ENCODE measurements around the gene CBR3. TPM values are rescaled to one million over a fixed set of nuclear protein-coding genes. Genes with fewer than 3 reads are reported as not detected.

The CBR3 gene
- total RNA-seq, 2 donors from 2014 or later = 19.3 to 27.6 TPM

- peaks cover 5 to 11% of the 10 kb centered on the region in 2 donors for H3K4me1 ChIP-seq (ENCODE audit: control insufficient read depth in 1 of 2, low read depth in 2 of 2)
- TF ChIP-seq CTCF (IDR thresholded peaks at IDR 0.05) = no peak
These were observed 33.8 kb upstream of the CBR3 start for GRCh38 chr21:36100971-36101641.

GRCh38 chr21:36103434-36103833 is 31.4 kb upstream of the CBR3 start:
- no peak overlapping the region for H3K4me3 ChIP-seq
- no peaks in the 10 kb centered on the region for H3K9me3 ChIP-seq
- no peaks in the 10 kb centered on the region for H3K27me3 ChIP-seq (replicated peaks; ENCODE audit: insufficient read depth)
- TF ChIP-seq CTCF (IDR thresholded peaks at IDR 0.05) = no peak
- ATAC-seq (ENCODE audit: insufficient number of reproducible peaks, low FRiP score, low read depth) (no peak), DNase-seq (ENCODE audit: low spot score) (no peak)
- H3K4me1 ChIP-seq (ENCODE audit: control insufficient read depth in 1 of 2, low read depth in 2 of 2) = peaks cover 0 to 5% of the 10 kb centered on the region in 2 donors
- no peaks in the 10 kb centered on the region for H3K36me3 ChIP-seq
- H3K27ac ChIP-seq = no peak overlapping the region

More at GRCh38 chr21:36100971-36101641, 33.8 kb upstream of the CBR3 start:
- DNase-seq (ENCODE audit: low spot score) = no peak
- Histone ChIP-seq H3K4me3 (no peak overlapping the region), H3K9me3 (no peaks in the 10 kb centered on the region), H3K27me3 (replicated peaks; ENCODE audit: insufficient read depth) (no peaks in the 10 kb centered on the region), H3K36me3 (no peaks in the 10 kb centered on the region), H3K27ac (no peak overlapping the region)
- no peak for ATAC-seq (ENCODE audit: insufficient number of reproducible peaks, low FRiP score, low read depth)

GRCh38 chr21:36104317-36105300 is 30.3 kb upstream of the CBR3 start:
- Histone ChIP-seq H3K9me3 (no peaks in the 10 kb centered on the region), H3K4me3 (peak overlapping the region; percentile 54), H3K27me3 (replicated peaks; ENCODE audit: insufficient read depth) (no peaks in the 10 kb centered on the region), H3K36me3 (no peaks in the 10 kb centered on the region), H3K27ac (no peak overlapping the region), H3K4me1 (ENCODE audit: control insufficient read depth in 1 of 2, low read depth in 2 of 2) (peaks cover 0 to 5% of the 10 kb centered on the region in 2 donors)
- TF ChIP-seq CTCF (IDR thresholded peaks at IDR 0.05) = peak; percentile 57
- DNase-seq (ENCODE audit: low spot score) (no peak), ATAC-seq (ENCODE audit: insufficient number of reproducible peaks, low FRiP score, low read depth) (no peak)

- no peak for ATAC-seq (ENCODE audit: insufficient number of reproducible peaks, low FRiP score, low read depth)
- no peak for DNase-seq (ENCODE audit: low spot score)
- H3K27ac ChIP-seq = no peak overlapping the region
- H3K27me3 ChIP-seq (replicated peaks; ENCODE audit: insufficient read depth) = no peaks in the 10 kb centered on the region
- peaks cover 0 to 5% of the 10 kb centered on the region in 2 donors for H3K4me1 ChIP-seq (ENCODE audit: control insufficient read depth in 1 of 2, low read depth in 2 of 2)
- no peaks in the 10 kb centered on the region for H3K9me3 ChIP-seq
- no peaks in the 10 kb centered on the region for H3K36me3 ChIP-seq
- H3K4me3 ChIP-seq = peak overlapping the region; percentile 54
- no peak for TF ChIP-seq CTCF (IDR thresholded peaks at IDR 0.05)
These were observed 29.5 kb upstream of the CBR3 start for GRCh38 chr21:36105327-36105842.

GRCh38 chr21:36109868-36110267 is 25.0 kb upstream of the CBR3 start:
- DNase-seq (ENCODE audit: low spot score) = no peak
- ATAC-seq (ENCODE audit: insufficient number of reproducible peaks, low FRiP score, low read depth) = no peak
- Histone ChIP-seq H3K27ac (no peak overlapping the region), H3K36me3 (no peaks in the 10 kb centered on the region), H3K9me3 (no peaks in the 10 kb centered on the region), H3K4me3 (no peak overlapping the region), H3K27me3 (replicated peaks; ENCODE audit: insufficient read depth) (no peaks in the 10 kb centered on the region), H3K4me1 (ENCODE audit: control insufficient read depth in 1 of 2, low read depth in 2 of 2) (peaks cover 0 to 5% of the 10 kb centered on the region in 2 donors)
- no peak for TF ChIP-seq CTCF (IDR thresholded peaks at IDR 0.05)
